DOHH2 (cell line): ENCODE measurements around the gene STARD9.

Experiments
- H3F3A ChIP-seq: fragments of 200-600 bp; sonication (generic), shearing (Covaris generic); 2 replicates; pipeline ENCODE4 v1.6.0; 2016; ENCODE audit warnings: antibody characterized with exemption, mild to moderate bottlenecking; ENCODE audit not compliant: control insufficient read depth, insufficient read depth
- H3K27ac ChIP-seq: fragments of 200-600 bp; sonication (generic); 2 replicates; pipeline ENCODE4 v1.5.1; 2014; ENCODE audit warnings: low read depth, mild to moderate bottlenecking, low read length, moderate library complexity
- H3K27me3 ChIP-seq: fragments of 200-600 bp; sonication (generic); 2 replicates; pipeline ENCODE4 v1.6.1; 2014; ENCODE audit warnings: mild to moderate bottlenecking, low read length, mixed read lengths; ENCODE audit not compliant: control insufficient read depth
- H3K36me3 ChIP-seq: fragments of 200-600 bp; sonication (generic); 2 replicates; pipeline ENCODE4 v1.6.1; 2014; ENCODE audit warnings: mild to moderate bottlenecking, low read length, moderate library complexity, mixed read lengths; ENCODE audit not compliant: control insufficient read depth
- H3K4me1 ChIP-seq: fragments of 200-600 bp; sonication (generic); 2 replicates; pipeline ENCODE4 v1.6.1; 2014; ENCODE audit warnings: mild to moderate bottlenecking, low read length, mixed read lengths; ENCODE audit not compliant: control insufficient read depth
- H3K4me2 ChIP-seq: fragments of 200-600 bp; sonication (generic); 2 replicates; pipeline ENCODE4 v1.6.0; 2014; ENCODE audit warnings: mild to moderate bottlenecking, low read length, moderate library complexity
- H3K4me3 ChIP-seq: fragments of 200-600 bp; sonication (generic); 2 replicates; pipeline ENCODE4 v1.5.1; 2014; ENCODE audit warnings: mild to moderate bottlenecking, low read length, mixed read lengths
- H3K79me2 ChIP-seq: fragments of 200-600 bp; sonication (generic); 2 replicates; pipeline ENCODE4 v1.6.1; 2014; ENCODE audit warnings: mild to moderate bottlenecking, low read length, mixed read lengths; ENCODE audit not compliant: control insufficient read depth
- H3K9me2 ChIP-seq: fragments of 200-600 bp; sonication (generic); replicated peaks from 2 replicates; pipeline ENCODE4 v1.6.1; 2014; ENCODE audit warnings: mild to moderate bottlenecking, low read length, mixed read lengths; ENCODE audit not compliant: control insufficient read depth
- H3K9me3 ChIP-seq: fragments of 200-600 bp; sonication (generic); 2 replicates; pipeline ENCODE4 v1.6.1; 2014; ENCODE audit warnings: antibody characterized with exemption, low read length, mixed read lengths; ENCODE audit not compliant: control insufficient read depth, insufficient read depth
- H4K20me1 ChIP-seq: fragments of 200-600 bp; sonication (generic); 2 replicates; pipeline ENCODE4 v1.6.0; 2014; ENCODE audit warnings: low read depth, mild to moderate bottlenecking, antibody characterized with exemption, low read length, moderate library complexity; ENCODE audit not compliant: control insufficient read depth, insufficient read depth
- CTCF ChIP-seq: fragments of 200-600 bp; sonication (generic); IDR thresholded peaks from one replicate; pipeline ENCODE4 v1.5.1; 2014; ENCODE audit warnings: antibody characterized with exemption, mild to moderate bottlenecking, low read depth, low read length; ENCODE audit not compliant: poor library complexity, severe bottlenecking
- EZH2phosphoT487 ChIP-seq: fragments of 200-600 bp; sonication (generic); IDR thresholded peaks from 2 replicates; pipeline ENCODE4 v1.6.1; 2017; ENCODE audit warnings: borderline replicate concordance, mild to moderate bottlenecking, antibody characterized with exemption, low read length, moderate library complexity, mixed read lengths

STARD9 gene

GRCh38 chr15:42621996-42622925 is 46.9 kb downstream of the STARD9 start:
- Histone ChIP-seq H3F3A (no peaks in the 10 kb centered on the region; the same call in 1 of the 2 replicates), H3K4me3 (no peak overlapping the region), H3K36me3 (no peaks in the 10 kb centered on the region), H3K27me3 (no peaks in the 10 kb centered on the region), H3K4me1 (peaks cover 17% of the 10 kb centered on the region), H4K20me1 (no peaks in the 10 kb centered on the region), H3K9me3 (no peaks in the 10 kb centered on the region), H3K27ac (no peak overlapping the region), H3K4me2 (no peak overlapping the region), H3K79me2 (no peaks in the 10 kb centered on the region), H3K9me2 (no peaks in the 10 kb centered on the region)
- no peak for TF ChIP-seq CTCF
- TF ChIP-seq EZH2phosphoT487, result no peak

- Histone ChIP-seq H3K79me2 (no peaks in the 10 kb centered on the region), H3K9me3 (no peaks in the 10 kb centered on the region), H3K4me2 (no peak overlapping the region), H3K27me3 (no peaks in the 10 kb centered on the region), H3K9me2 (no peaks in the 10 kb centered on the region), H3K27ac (no peak overlapping the region), H3K36me3 (no peaks in the 10 kb centered on the region), H3F3A (no peaks in the 10 kb centered on the region; the same call in 1 of the 2 replicates), H4K20me1 (no peaks in the 10 kb centered on the region), H3K4me3 (no peak overlapping the region), H3K4me1 (peaks cover 17% of the 10 kb centered on the region)
- TF ChIP-seq CTCF, result no peak
- no peak for TF ChIP-seq EZH2phosphoT487
Observed at GRCh38 chr15:42623951-42624350, 48.5 kb downstream of the STARD9 start.

- no peak overlapping the region for H3K4me3 ChIP-seq
Observed at GRCh38 chr15:42627485-42627884, 52.1 kb downstream of the STARD9 start.

More at GRCh38 chr15:42627485-42627884, 52.1 kb downstream of the STARD9 start:
- Histone ChIP-seq H4K20me1 (no peaks in the 10 kb centered on the region), H3K9me3 (no peaks in the 10 kb centered on the region), H3K4me1 (peaks cover 19% of the 10 kb centered on the region), H3K36me3 (no peaks in the 10 kb centered on the region), H3K4me2 (no peak overlapping the region), H3K79me2 (no peaks in the 10 kb centered on the region), H3K27ac (no peak overlapping the region), H3K27me3 (no peaks in the 10 kb centered on the region), H3F3A (peaks cover 2% of the 10 kb centered on the region; the same call in 1 of the 2 replicates), H3K9me2 (no peaks in the 10 kb centered on the region)
- no peak for TF ChIP-seq CTCF
- no peak for TF ChIP-seq EZH2phosphoT487
